ENCODE data around the gene FGF2.

Gene FGF2

GRCh38 chr4:122830426-122831095, 3.9 kb downstream of the FGF2 start:
- Histone ChIP-seq H3K4me1 (ENCODE audit: control insufficient read depth in 1 of 2, insufficient read depth in 1 of 2, low read depth in 1 of 2, low read length in 1 of 2) (peaks cover 11 to 12% of the 10 kb centered on the region in 2 experiments), H3K9me3 (no peaks in the 10 kb centered on the region), H3K27me3 (peaks cover 91% of the 10 kb centered on the region), H3K36me3 (no peaks in the 10 kb centered on the region), H3K4me3 (ENCODE audit: low read depth in 1 of 2, low read length in 1 of 2) (no peak overlapping the region), H3K27ac (no peak overlapping the region)
- TF ChIP-seq CTCF (IDR thresholded peaks at IDR 0.05): no peak

- no peak for TF ChIP-seq CTCF (IDR thresholded peaks at IDR 0.05)
Observed at GRCh38 chr4:122831515-122832196, 5.0 kb downstream of the FGF2 start.

GRCh38 chr4:122832732-122833131, 6.1 kb downstream of the FGF2 start:
- H3K27ac ChIP-seq: no peak overlapping the region
- no peak overlapping the region for H3K4me3 ChIP-seq (ENCODE audit: low read depth in 1 of 2, low read length in 1 of 2)
- no peak for TF ChIP-seq CTCF (IDR thresholded peaks at IDR 0.05)
- peaks cover 3 to 4% of the 10 kb centered on the region in 2 experiments for H3K4me1 ChIP-seq (ENCODE audit: control insufficient read depth in 1 of 2, insufficient read depth in 1 of 2, low read depth in 1 of 2, low read length in 1 of 2)
- H3K9me3 ChIP-seq: no peaks in the 10 kb centered on the region
- peaks cover 86% of the 10 kb centered on the region for H3K27me3 ChIP-seq
- no peaks in the 10 kb centered on the region for H3K36me3 ChIP-seq

More at GRCh38 chr4:122831515-122832196, 5.0 kb downstream of the FGF2 start:
- no peak overlapping the region for H3K27ac ChIP-seq
- peaks cover 11 to 12% of the 10 kb centered on the region in 2 experiments for H3K4me1 ChIP-seq (ENCODE audit: control insufficient read depth in 1 of 2, insufficient read depth in 1 of 2, low read depth in 1 of 2, low read length in 1 of 2)
- no peaks in the 10 kb centered on the region for H3K36me3 ChIP-seq
- H3K9me3 ChIP-seq: no peaks in the 10 kb centered on the region
- peaks cover 87% of the 10 kb centered on the region for H3K27me3 ChIP-seq
- no peak overlapping the region for H3K4me3 ChIP-seq (ENCODE audit: low read depth in 1 of 2, low read length in 1 of 2)

GRCh38 chr4:122833999-122834398, 7.4 kb downstream of the FGF2 start:
- Histone ChIP-seq H3K4me3 (ENCODE audit: low read depth in 1 of 2, low read length in 1 of 2) (no peak overlapping the region), H3K9me3 (no peaks in the 10 kb centered on the region), H3K4me1 (ENCODE audit: control insufficient read depth in 1 of 2, insufficient read depth in 1 of 2, low read depth in 1 of 2, low read length in 1 of 2) (no peaks in the 10 kb centered on the region), H3K27me3 (peaks cover 80% of the 10 kb centered on the region), H3K36me3 (no peaks in the 10 kb centered on the region), H3K27ac (no peak overlapping the region)
- no peak for TF ChIP-seq CTCF (IDR thresholded peaks at IDR 0.05)

GRCh38 chr4:122836941-122837340, 10.3 kb downstream of the FGF2 start:
- TF ChIP-seq CTCF (IDR thresholded peaks at IDR 0.05): no peak
- no peaks in the 10 kb centered on the region for H3K9me3 ChIP-seq
- H3K27me3 ChIP-seq: peaks cover 53% of the 10 kb centered on the region
- no peaks in the 10 kb centered on the region for H3K36me3 ChIP-seq
- H3K27ac ChIP-seq: no peak overlapping the region
- H3K4me3 ChIP-seq (ENCODE audit: low read depth in 1 of 2, low read length in 1 of 2): no peak overlapping the region
- no peaks in the 10 kb centered on the region for H3K4me1 ChIP-seq (ENCODE audit: control insufficient read depth in 1 of 2, insufficient read depth in 1 of 2, low read depth in 1 of 2, low read length in 1 of 2)
